Amygdala (tissue), 56 donors: ENCODE results near the gene ACOX3.
A peak's percentile ranks its signal among the peaks of the same experiment; 100 is the strongest.
"Not testable (repeated sequence)": the region's sequence is repeated elsewhere in the genome, so short reads cannot be mapped to it uniquely, and the experiment has no call there.

Experiments used
- DNase-seq, 56 donors: peaks; one replicate each; lab custom pipeline; 2025; lab: John Stamatoyannopoulos, UW

ACOX3 gene

GRCh38 chr4:8435656-8436121 lies 4.8 kb downstream of the ACOX3 start:
- DNase-seq = no peak

GRCh38 chr4:8434251-8435073 lies 6.1 kb downstream of the ACOX3 start:
- no peak for DNase-seq

- no peak for DNase-seq
Observed at GRCh38 chr4:8433136-8433535, 7.4 kb downstream of the ACOX3 start.

GRCh38 chr4:8431553-8431952 lies 9.0 kb downstream of the ACOX3 start:
- no peak for DNase-seq

GRCh38 chr4:8428288-8429097 lies 12.0 kb downstream of the ACOX3 start:
- DNase-seq = peak; percentile 54 to 96 (median 85)

GRCh38 chr4:8427761-8428287 lies 12.7 kb downstream of the ACOX3 start:
- DNase-seq = peak in 7 of 56 donors; percentile 39 to 74 (median 61)

GRCh38 chr4:8427262-8427661 lies 13.3 kb downstream of the ACOX3 start:
- no peak for DNase-seq

- no peak for DNase-seq
Observed at GRCh38 chr4:8422786-8423185, 17.7 kb downstream of the ACOX3 start.

GRCh38 chr4:8422327-8422726 lies 18.2 kb downstream of the ACOX3 start:
- no peak for DNase-seq

GRCh38 chr4:8420151-8420550 lies 20.4 kb downstream of the ACOX3 start:
- DNase-seq = not testable (repeated sequence)

GRCh38 chr4:8419222-8420041 lies 21.1 kb downstream of the ACOX3 start:
- no peak for DNase-seq

GRCh38 chr4:8417071-8417614 lies 23.4 kb downstream of the ACOX3 start:
- DNase-seq = no peak

- no peak for DNase-seq
Observed at GRCh38 chr4:8414377-8414776, 26.1 kb downstream of the ACOX3 start.

- no peak for DNase-seq
Observed at GRCh38 chr4:8412288-8412687, 28.2 kb downstream of the ACOX3 start.

- DNase-seq = no peak
Observed at GRCh38 chr4:8411351-8412180, 29.0 kb downstream of the ACOX3 start.

GRCh38 chr4:8410641-8411271 lies 29.8 kb downstream of the ACOX3 start:
- peak in 5 of 56 donors; percentile 7 to 24 (median 18) for DNase-seq

- DNase-seq = peak in 2 of 56 donors; percentile 1 to 16
Observed at GRCh38 chr4:8410066-8410625, 30.4 kb downstream of the ACOX3 start.
